Glutamatergic neuron (in vitro differentiated cells): Measurements from ENCODE around the gene PTP4A2. TPM values are rescaled to one million over a fixed set of nuclear protein-coding genes. Genes with fewer than 3 reads are reported as not detected.

Experiments used
- DNase-seq: peaks from one replicate; pipeline ENCODE4 v3.0.0; 2022
- H3K27ac Mint-ChIP-seq: one replicate; pipeline ENCODE4 v1.8.0; 2020; ENCODE audit warnings: mild to moderate bottlenecking, mixed read lengths, inconsistent platforms; ENCODE audit not compliant: unreplicated experiment
- H3K27me3 Mint-ChIP-seq: one replicate; pipeline ENCODE4 v1.8.0; 2020; ENCODE audit warnings: mild to moderate bottlenecking, moderate library complexity, mixed read lengths, inconsistent platforms; ENCODE audit not compliant: unreplicated experiment
- H3K36me3 Mint-ChIP-seq: one replicate; pipeline ENCODE4 v1.8.0; 2020; ENCODE audit warnings: mild to moderate bottlenecking, mixed read lengths, inconsistent platforms; ENCODE audit not compliant: unreplicated experiment
- H3K4me1 Mint-ChIP-seq: one replicate; pipeline ENCODE4 v1.8.0; 2020; ENCODE audit warnings: mild to moderate bottlenecking, low read depth, mixed read lengths, inconsistent platforms; ENCODE audit not compliant: unreplicated experiment
- H3K4me3 Mint-ChIP-seq: one replicate; pipeline ENCODE4 v1.8.0; 2020; ENCODE audit warnings: mild to moderate bottlenecking, mixed read lengths, inconsistent platforms; ENCODE audit not compliant: unreplicated experiment
- H3K9me3 Mint-ChIP-seq: one replicate; pipeline ENCODE4 v1.8.0; 2020; ENCODE audit warnings: mild to moderate bottlenecking, moderate library complexity, mixed read lengths, inconsistent platforms; ENCODE audit not compliant: unreplicated experiment
- CTCF ChIP-seq: fragments of 200-600 bp; sonication (generic); IDR thresholded peaks from one replicate; pipeline ENCODE4 v1.5.0; 2021; ENCODE audit not compliant: partially characterized antibody, unreplicated experiment
- total RNA-seq: library from RNA; stranded (reverse); fragmentation: NEBNext Ultra II Directional; extraction: Animal tissue kit (Norgen Biotek cat#: 25700); gene quantifications from one replicate; pipeline ENCODE4 v1.2.1, GENCODE V29; 2021; ENCODE audit not compliant: unreplicated experiment

Gene PTP4A2
- total RNA-seq, 1 donor from 2014 or later, result 120 TPM

- Mint-ChIP-seq H3K4me3 (peak overlapping the region; percentile 96), H3K4me1 (peaks cover 23% of the 10 kb centered on the region), H3K27ac (peak overlapping the region; percentile 92), H3K9me3 (peaks cover 3% of the 10 kb centered on the region), H3K27me3 (peaks cover 3% of the 10 kb centered on the region), H3K36me3 (no peaks in the 10 kb centered on the region)
- DNase-seq, result peak; percentile 76
- TF ChIP-seq CTCF, result no peak
Observed at GRCh38 chr1:31937300-31938183, 626 bp downstream of the PTP4A2 start.

- peaks cover 3% of the 10 kb centered on the region for H3K9me3 Mint-ChIP-seq
- no peaks in the 10 kb centered on the region for H3K36me3 Mint-ChIP-seq
- TF ChIP-seq CTCF, result no peak
- H3K4me3 Mint-ChIP-seq, result peak overlapping the region; percentile 96
- H3K4me1 Mint-ChIP-seq, result peaks cover 25% of the 10 kb centered on the region
- peaks cover 3% of the 10 kb centered on the region for H3K27me3 Mint-ChIP-seq
- H3K27ac Mint-ChIP-seq, result peak overlapping the region; percentile 92
- DNase-seq, result no peak
Observed at GRCh38 chr1:31936981-31937299, 1.2 kb downstream of the PTP4A2 start.

- no peaks in the 10 kb centered on the region for H3K36me3 Mint-ChIP-seq
- H3K27ac Mint-ChIP-seq, result peak overlapping the region; percentile 92
- no peak for DNase-seq
- peaks cover 29% of the 10 kb centered on the region for H3K4me1 Mint-ChIP-seq
- H3K4me3 Mint-ChIP-seq, result peak overlapping the region; percentile 96
- peaks cover 3% of the 10 kb centered on the region for H3K27me3 Mint-ChIP-seq
- no peak for TF ChIP-seq CTCF
- H3K9me3 Mint-ChIP-seq, result peaks cover 3% of the 10 kb centered on the region
Observed at GRCh38 chr1:31936278-31936980, 1.7 kb downstream of the PTP4A2 start.

GRCh38 chr1:31934706-31935629 lies 3.2 kb downstream of the PTP4A2 start:
- peaks cover 3% of the 10 kb centered on the region for H3K27me3 Mint-ChIP-seq
- no peak for TF ChIP-seq CTCF
- H3K36me3 Mint-ChIP-seq, result no peaks in the 10 kb centered on the region
- DNase-seq, result no peak
- peak overlapping the region; percentile 6 for H3K27ac Mint-ChIP-seq
- H3K9me3 Mint-ChIP-seq, result peaks cover 3% of the 10 kb centered on the region
- H3K4me1 Mint-ChIP-seq, result peaks cover 25% of the 10 kb centered on the region
- H3K4me3 Mint-ChIP-seq, result peak overlapping the region; percentile 48
